H9 (cell line): ENCODE measurements around the gene FJX1. TPM values are rescaled to one million over a fixed set of nuclear protein-coding genes. Genes with fewer than 3 reads are reported as not detected.

Experiments
- DNase-seq: peaks from one replicate; pipeline ENCODE4 v3.0.0-alpha.2; 2017
- H2AFZ ChIP-seq: one replicate; pipeline ENCODE4 v1.6.1; 2013; ENCODE audit warnings: mild to moderate bottlenecking, low read length, control low read depth, moderate library complexity
- H2AK5ac ChIP-seq: 2 replicates; pipeline ENCODE4 v1.6.1; 2013; ENCODE audit warnings: low read length, control low read depth, mixed read lengths; ENCODE audit not compliant: insufficient read length
- H2BK120ac ChIP-seq: one replicate; pipeline ENCODE4 v1.6.1; 2013; ENCODE audit warnings: low read depth, mild to moderate bottlenecking, low read length, control low read depth, inconsistent platforms; ENCODE audit not compliant: poor library complexity, severe bottlenecking
- H2BK12ac ChIP-seq: 2 replicates; pipeline ENCODE4 v1.6.1; 2013; ENCODE audit warnings: low read length, control low read depth, mixed read lengths, low read depth; ENCODE audit not compliant: insufficient read length
- H2BK15ac ChIP-seq: 2 replicates; pipeline ENCODE4 v1.6.1; 2013; ENCODE audit warnings: low read depth, low read length, control low read depth
- H2BK20ac ChIP-seq: one replicate; pipeline ENCODE4 v1.6.1; 2013; ENCODE audit warnings: low read depth, mild to moderate bottlenecking, low read length, control low read depth, inconsistent platforms; ENCODE audit not compliant: poor library complexity, severe bottlenecking
- H2BK5ac ChIP-seq: 2 replicates; pipeline ENCODE4 v1.6.1; 2013; ENCODE audit warnings: low read length, control low read depth, mixed read lengths; ENCODE audit not compliant: insufficient read length
- H3K14ac ChIP-seq: 2 replicates; pipeline ENCODE4 v1.6.1; 2013; ENCODE audit warnings: low read length, control low read depth; ENCODE audit not compliant: insufficient read depth
- H3K18ac ChIP-seq: 2 replicates; pipeline ENCODE4 v1.6.1; 2013; ENCODE audit warnings: low read depth, mild to moderate bottlenecking, mixed read lengths, low read length, control low read depth; ENCODE audit not compliant: insufficient read length
- H3K23ac ChIP-seq: 2 replicates; pipeline ENCODE4 v1.6.1; 2013; ENCODE audit warnings: low read length, control low read depth, mixed read lengths, low read depth; ENCODE audit not compliant: insufficient read length
- H3K23me2 ChIP-seq: 2 replicates; pipeline ENCODE4 v1.6.1; 2013; ENCODE audit warnings: low read depth, mild to moderate bottlenecking, mixed read lengths, low read length, control low read depth; ENCODE audit not compliant: insufficient read length, poor library complexity, severe bottlenecking
- H3K27ac ChIP-seq: 2 replicates; pipeline ENCODE4 v1.5.1; 2013; ENCODE audit warnings: low read length, control low read depth, mixed read lengths, low read depth; ENCODE audit not compliant: insufficient read length
- H3K27me3 ChIP-seq: 2 replicates; pipeline ENCODE4 v1.6.1; 2013; ENCODE audit warnings: low read length, control low read depth, inconsistent platforms; ENCODE audit not compliant: insufficient read depth
- H3K4ac ChIP-seq: 2 replicates; pipeline ENCODE4 v1.6.1; 2013; ENCODE audit warnings: low read depth, mild to moderate bottlenecking, control low read depth, inconsistent platforms, low read length, moderate library complexity
- H3K4me1 ChIP-seq: 2 replicates; pipeline ENCODE4 v1.6.1; 2013; ENCODE audit warnings: low read length, control low read depth, inconsistent platforms; ENCODE audit not compliant: insufficient read depth
- H3K4me2 ChIP-seq: 2 replicates; pipeline ENCODE4 v1.6.1; 2013; ENCODE audit warnings: low read length, control low read depth, mixed read lengths; ENCODE audit not compliant: insufficient read length, insufficient read depth
- H3K56ac ChIP-seq: 2 replicates; pipeline ENCODE4 v1.6.1; 2013; ENCODE audit warnings: low read depth, mild to moderate bottlenecking, mixed read lengths, low read length, control low read depth; ENCODE audit not compliant: insufficient read length
- H3K79me1 ChIP-seq: 2 replicates; pipeline ENCODE4 v1.6.1; 2013; ENCODE audit warnings: low read depth, mild to moderate bottlenecking, moderate library complexity, low read length, control low read depth, inconsistent platforms; ENCODE audit not compliant: insufficient read depth, poor library complexity, severe bottlenecking
- H3K79me2 ChIP-seq: 2 replicates; pipeline ENCODE4 v1.6.1; 2013; ENCODE audit warnings: low read length, control low read depth, inconsistent platforms; ENCODE audit not compliant: insufficient read depth
- H3K9ac ChIP-seq: 2 replicates; pipeline ENCODE4 v1.6.1; 2013; ENCODE audit warnings: low read length, control low read depth, mixed read lengths; ENCODE audit not compliant: insufficient read length; ENCODE audit errors: extremely low read depth
- H3K9me3 ChIP-seq: one replicate; pipeline ENCODE4 v1.6.1; 2013; ENCODE audit warnings: low read depth, low read length, inconsistent platforms; ENCODE audit not compliant: control insufficient read depth
- H3T11ph ChIP-seq: one replicate; pipeline ENCODE4 v1.6.1; 2013; ENCODE audit warnings: mild to moderate bottlenecking, low read length, control low read depth, inconsistent platforms
- H4K20me1 ChIP-seq: one replicate; pipeline ENCODE4 v1.6.1; 2013; ENCODE audit not compliant: control insufficient read depth, insufficient read length, insufficient read depth
- H4K5ac ChIP-seq: 2 replicates; pipeline ENCODE4 v1.6.1; 2013; ENCODE audit warnings: low read depth, mild to moderate bottlenecking, mixed read lengths, low read length, control low read depth; ENCODE audit not compliant: insufficient read length
- H4K8ac ChIP-seq: replicated peaks from 2 replicates; pipeline ENCODE4 v1.6.1; 2013; ENCODE audit warnings: low read length, control low read depth, mixed read lengths, low read depth; ENCODE audit not compliant: insufficient read length
- H4K91ac ChIP-seq: 2 replicates; pipeline ENCODE4 v1.6.1; 2013; ENCODE audit warnings: low read depth, mild to moderate bottlenecking, moderate library complexity, mixed read lengths, low read length, control low read depth; ENCODE audit not compliant: insufficient read length
- H3K27ac Mint-ChIP-seq, 3 experiments: 2 replicates in 2 of 3; 3 replicates in 1 of 3; pipeline ENCODE4 v1.8.0; 2020 to 2021; ENCODE audit warnings: mixed read lengths in 3 of 3, mild to moderate bottlenecking in 1 of 3, moderate library complexity in 1 of 3
- H3K27me3 Mint-ChIP-seq: 2 replicates; pipeline ENCODE4 v1.8.0; 2021; ENCODE audit warnings: low read depth, mild to moderate bottlenecking, moderate library complexity, mixed read lengths
- H3K36me3 Mint-ChIP-seq, 3 experiments: 2 replicates in 2 of 3; 3 replicates in 1 of 3; pipeline ENCODE4 v1.8.0; 2020 to 2021; ENCODE audit warnings: low read depth in 3 of 3, mixed read lengths in 3 of 3; ENCODE audit not compliant: insufficient read depth in 1 of 3
- H3K4me1 Mint-ChIP-seq, 2 experiments: 2 replicates each; pipeline ENCODE4 v1.8.0; 2020; ENCODE audit warnings: mixed read lengths in 2 of 2
- H3K4me3 Mint-ChIP-seq, 2 experiments: 2 replicates in 1 of 2; 3 replicates in 1 of 2; pipeline ENCODE4 v1.8.0; 2020 to 2021; ENCODE audit warnings: mild to moderate bottlenecking in 2 of 2, mixed read lengths in 2 of 2, moderate library complexity in 1 of 2
- H3K9me3 Mint-ChIP-seq, 2 experiments: 2 replicates in 1 of 2; 3 replicates in 1 of 2; pipeline ENCODE4 v1.8.0; 2020; ENCODE audit warnings: mild to moderate bottlenecking in 2 of 2, mixed read lengths in 2 of 2, moderate library complexity in 1 of 2
- CTCF ChIP-seq: fragments of 200-600 bp; sonication (generic); conservative IDR thresholded peaks from 3 replicates; pipeline ENCODE4 v1.8.0; 2021; ENCODE audit warnings: antibody characterized with exemption, mild to moderate bottlenecking
- whole genome bisulfite sequencing: extraction: QIAGEN DNeasy Blood & Tissue Kit; methylation state at CpG from one replicate; pipeline ENCODE4 v1.1.7; 2013; ENCODE audit warnings: missing lambda C conversion rate, low lambda C conversion rate, mixed read lengths; ENCODE audit not compliant: insufficient read length; ENCODE audit errors: extremely low coverage; 5-methylcytosine and 5-hydroxymethylcytosine counted together
- total RNA-seq: library from RNA; stranded (reverse); gene quantifications from 2 replicates; pipeline ENCODE4 v1.2.1, GENCODE V29; 2021

FJX1 gene
- total RNA-seq, 1 experiment from 2014 or later, result 11.5 TPM

GRCh38 chr11:35618497-35619115 is 346 bp downstream of the FJX1 start:
- Histone ChIP-seq H4K91ac (no peak overlapping the region), H3K79me2 (no peaks in the 10 kb centered on the region), H3K18ac (no peak overlapping the region), H2BK15ac (no peak overlapping the region), H2BK20ac (no peak overlapping the region), H3K9ac (no peak overlapping the region), H3K56ac (no peak overlapping the region), H3K23me2 (peaks cover 17% of the 10 kb centered on the region), H3K4me2 (no peak overlapping the region), H4K5ac (no peak overlapping the region), H2AFZ (no peak overlapping the region), H2BK12ac (no peak overlapping the region), H3K4me1 (peaks cover 4% of the 10 kb centered on the region), H4K20me1 (no peaks in the 10 kb centered on the region), H3K4ac (no peak overlapping the region), H3K27ac (no peak overlapping the region), H3K27me3 (peaks cover 5% of the 10 kb centered on the region; the same call in 1 of the 2 replicates), H4K8ac (no peak overlapping the region), H3K14ac (peak overlapping the region; percentile 65; the same call in 1 of the 2 replicates), H3K23ac (no peak overlapping the region), H2AK5ac (no peak overlapping the region), H2BK5ac (no peak overlapping the region), H3K79me1 (no peaks in the 10 kb centered on the region), H3T11ph (no peak overlapping the region), H2BK120ac (no peak overlapping the region), H3K9me3 (no peaks in the 10 kb centered on the region)
- Mint-ChIP-seq H3K27ac (no peak overlapping the region), H3K27me3 (peaks cover 41% of the 10 kb centered on the region), H3K9me3 (peaks cover 5 to 6% of the 10 kb centered on the region in 2 experiments; a peak in 4 of 5 replicates), H3K36me3 (peaks cover 0 to 4% (median 2%) of the 10 kb centered on the region in 3 experiments; a peak in 2 of 7 replicates), H3K4me3 (peak overlapping the region; percentile 69 to 70; a peak in 4 of 5 replicates), H3K4me1 (peaks cover 32 to 43% of the 10 kb centered on the region in 2 experiments)
- WGBS, result no CpG with 5 or more reads among the region's 91 CpGs
- TF ChIP-seq CTCF, result no peak
- DNase-seq, result no peak
